ENCODE data around the gene BLMH.

The BLMH gene

GRCh38 chr17:30291543-30292285 is at the start of gene BLMH:
Gene BLMH, minus strand, starts transcription at chr17:30291944. Its CDS starts 125 bp downstream, at chr17:30291819.
- peak; percentile 0 for TF ChIP-seq CTCF (IDR thresholded peaks at IDR 0.05; ENCODE audit: insufficient read depth, missing control alignments)
- FAIRE-seq: no peak
- peak; percentile 72 for DNase-seq (ENCODE audit: insufficient read length, low spot score)

- FAIRE-seq: no peak
- DNase-seq (ENCODE audit: insufficient read length, low spot score): no peak
- no peak for TF ChIP-seq CTCF (IDR thresholded peaks at IDR 0.05; ENCODE audit: insufficient read depth, missing control alignments)
Measured at GRCh38 chr17:30340801-30341356, 49.1 kb upstream of the BLMH start.

GRCh38 chr17:30339086-30339485 is 47.3 kb upstream of the BLMH start:
- TF ChIP-seq CTCF (IDR thresholded peaks at IDR 0.05; ENCODE audit: insufficient read depth, missing control alignments): no peak
- DNase-seq (ENCODE audit: insufficient read length, low spot score) (no peak), FAIRE-seq (no peak)

- no peak for TF ChIP-seq CTCF (IDR thresholded peaks at IDR 0.05; ENCODE audit: insufficient read depth, missing control alignments)
- FAIRE-seq: no peak
- DNase-seq (ENCODE audit: insufficient read length, low spot score): no peak
Measured at GRCh38 chr17:30337393-30337999, 45.8 kb upstream of the BLMH start.

GRCh38 chr17:30336369-30337171 is 44.8 kb upstream of the BLMH start:
- peak; percentile 18 for DNase-seq (ENCODE audit: insufficient read length, low spot score)

GRCh38 chr17:30334421-30334820 is 42.7 kb upstream of the BLMH start:
- DNase-seq (ENCODE audit: insufficient read length, low spot score) (no peak), FAIRE-seq (no peak)
- TF ChIP-seq CTCF (IDR thresholded peaks at IDR 0.05; ENCODE audit: insufficient read depth, missing control alignments): no peak

More at GRCh38 chr17:30336369-30337171, 44.8 kb upstream of the BLMH start:
- FAIRE-seq: no peak
- TF ChIP-seq CTCF (IDR thresholded peaks at IDR 0.05; ENCODE audit: insufficient read depth, missing control alignments): peak; percentile 73
